GM20000 (cell line): ENCODE measurements around the gene GLYATL3.
A peak's percentile ranks its signal among the peaks of the same experiment; 100 is the strongest.

Experiments
- DNase-seq: peaks from one replicate; pipeline ENCODE4 v3.0.0; 2012; ENCODE audit warnings: low spot score
- TF ChIP-seq, protein P1 (sequence below): IDR thresholded peaks from 2 replicates; pipeline ENCODE4 v1.5.1; 2012; ENCODE audit warnings: mild to moderate bottlenecking, control low read depth; ENCODE audit errors: extremely low read depth, missing control alignments

GLYATL3 gene

GRCh38 chr6:49549691-49550491 lies 50.2 kb downstream of the GLYATL3 start:
- DNase-seq = no peak
- TF ChIP-seq, protein P1, sequence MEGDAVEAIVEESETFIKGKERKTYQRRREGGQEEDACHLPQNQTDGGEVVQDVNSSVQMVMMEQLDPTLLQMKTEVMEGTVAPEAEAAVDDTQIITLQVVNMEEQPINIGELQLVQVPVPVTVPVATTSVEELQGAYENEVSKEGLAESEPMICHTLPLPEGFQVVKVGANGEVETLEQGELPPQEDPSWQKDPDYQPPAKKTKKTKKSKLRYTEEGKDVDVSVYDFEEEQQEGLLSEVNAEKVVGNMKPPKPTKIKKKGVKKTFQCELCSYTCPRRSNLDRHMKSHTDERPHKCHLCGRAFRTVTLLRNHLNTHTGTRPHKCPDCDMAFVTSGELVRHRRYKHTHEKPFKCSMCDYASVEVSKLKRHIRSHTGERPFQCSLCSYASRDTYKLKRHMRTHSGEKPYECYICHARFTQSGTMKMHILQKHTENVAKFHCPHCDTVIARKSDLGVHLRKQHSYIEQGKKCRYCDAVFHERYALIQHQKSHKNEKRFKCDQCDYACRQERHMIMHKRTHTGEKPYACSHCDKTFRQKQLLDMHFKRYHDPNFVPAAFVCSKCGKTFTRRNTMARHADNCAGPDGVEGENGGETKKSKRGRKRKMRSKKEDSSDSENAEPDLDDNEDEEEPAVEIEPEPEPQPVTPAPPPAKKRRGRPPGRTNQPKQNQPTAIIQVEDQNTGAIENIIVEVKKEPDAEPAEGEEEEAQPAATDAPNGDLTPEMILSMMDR = no peak

GRCh38 chr6:49550492-49551077 lies 50.9 kb downstream of the GLYATL3 start, which contains the start of gene C6orf141:
C6orf141 (plus strand) TSS chr6:49550668; CDS start chr6:49550793, 125 bp downstream.
- peak; percentile 68 for DNase-seq
- TF ChIP-seq, protein P1 = no peak

DNA sequence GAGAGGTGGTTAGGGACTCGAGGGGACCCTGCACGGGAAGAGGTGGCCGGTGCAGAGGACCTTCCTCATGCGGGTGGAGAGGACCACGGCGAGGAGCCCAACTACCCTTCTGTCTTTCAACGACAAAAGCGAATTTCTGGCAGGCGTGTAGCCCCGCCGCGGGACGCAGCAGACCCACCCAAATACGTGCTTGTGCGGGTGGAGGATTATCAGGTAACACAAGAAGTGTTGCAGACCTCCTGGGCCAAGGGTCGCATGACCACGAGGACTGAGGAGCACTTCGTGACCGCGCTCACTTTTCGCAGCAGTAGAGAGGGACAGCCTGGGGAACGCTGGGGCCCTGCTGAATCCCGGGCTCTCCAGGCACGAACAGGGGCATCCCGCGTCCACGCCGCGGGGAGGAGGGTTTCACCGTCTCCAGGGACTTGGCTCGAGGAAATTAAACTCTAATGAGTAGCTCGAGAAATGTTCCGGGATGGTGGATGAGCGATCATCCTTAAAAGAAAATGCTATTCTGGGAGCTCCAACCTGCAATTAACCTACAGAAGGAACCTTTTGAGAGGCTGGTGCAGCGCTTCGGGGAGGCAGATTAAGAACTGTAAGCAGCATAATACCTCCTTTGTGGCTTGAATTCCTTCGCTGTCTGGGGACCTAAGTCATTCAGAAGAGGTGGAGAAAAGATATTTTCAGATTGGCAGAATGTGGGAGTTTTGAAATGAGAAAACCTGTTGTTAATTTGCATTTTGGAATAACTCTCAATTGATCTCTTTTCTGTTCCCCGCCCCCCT lies 51.5 kb downstream of the GLYATL3 start:
- peak; percentile 16 for DNase-seq

DNA sequence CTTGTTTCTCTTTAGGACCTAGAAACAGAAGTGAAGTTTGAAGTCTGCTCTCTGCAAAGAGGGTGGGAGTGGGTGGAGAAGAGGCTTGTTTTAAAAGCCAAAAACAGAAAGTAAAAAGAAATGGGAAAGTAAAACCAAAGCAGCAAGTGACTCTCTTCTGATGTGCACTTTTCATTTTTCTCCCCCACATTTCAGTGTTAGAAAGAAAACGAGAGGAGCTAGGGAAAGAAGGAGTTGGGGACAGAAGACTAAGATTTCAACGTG lies 52.1 kb downstream of the GLYATL3 start:
- TF ChIP-seq, protein P1 = no peak
- DNase-seq = peak; percentile 65

More for the DNA sequence above, 51.5 kb downstream of the GLYATL3 start:
- TF ChIP-seq, protein P1 = no peak

DNA sequence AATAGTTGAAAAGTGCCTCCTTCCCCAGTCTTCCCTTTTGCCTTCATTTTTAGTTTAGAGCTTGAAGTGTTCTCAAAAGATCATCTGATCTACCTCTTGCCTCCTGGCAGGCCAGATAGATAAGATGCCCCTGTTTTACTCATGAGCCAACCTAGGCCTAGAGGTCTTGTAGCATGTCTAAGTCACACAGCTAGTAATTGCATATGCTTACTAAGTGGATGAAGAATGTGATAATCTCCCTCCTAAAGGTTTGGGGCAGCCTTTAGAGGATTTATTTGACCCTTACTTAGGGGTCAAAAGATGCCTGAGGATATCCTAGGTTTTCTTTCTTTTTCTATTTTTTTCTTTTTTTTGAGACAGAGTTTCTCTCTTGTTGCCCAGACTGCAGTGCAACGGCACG lies 52.9 kb downstream of the GLYATL3 start:
- TF ChIP-seq, protein P1 = no peak
- DNase-seq = no peak

DNA sequence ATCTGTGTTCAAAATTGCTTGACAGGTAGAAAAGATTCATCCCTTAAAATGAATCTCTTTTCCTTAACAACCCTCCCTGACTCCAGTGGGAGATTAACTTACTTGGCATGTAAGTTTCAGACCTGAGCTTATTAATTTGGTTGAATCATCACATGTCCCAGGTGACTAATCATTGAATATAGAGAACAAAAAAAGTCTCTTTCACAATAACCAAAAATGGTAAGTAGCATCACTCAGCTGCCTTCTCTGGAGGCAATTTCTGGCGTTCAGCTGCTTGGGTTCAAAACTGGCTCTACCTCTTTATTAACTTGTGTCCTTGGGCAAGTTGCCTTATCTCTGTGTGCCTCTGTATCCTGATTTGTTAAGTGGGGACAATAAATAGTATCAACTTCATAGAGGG lies 53.7 kb downstream of the GLYATL3 start:
- TF ChIP-seq, protein P1 = no peak
- DNase-seq = no peak

GRCh38 chr6:49555951-49556350 lies 56.2 kb downstream of the GLYATL3 start:
- TF ChIP-seq, protein P1 = no peak
- DNase-seq = no peak
